SU-DHL-6 (cell line): ENCODE results near the gene CNBD2.

Experiments used
- H2AFZ ChIP-seq: fragments of 200-600 bp; sonication (generic); 2 replicates; pipeline ENCODE4 v1.6.1; 2014; ENCODE audit warnings: low read depth, mild to moderate bottlenecking, moderate library complexity, mixed read lengths, antibody characterized with exemption, low read length; ENCODE audit not compliant: severe bottlenecking
- H3F3A ChIP-seq: fragments of 200-600 bp; shearing (Covaris generic); 2 replicates; pipeline ENCODE4 v1.6.0; 2016; ENCODE audit warnings: antibody characterized with exemption, mild to moderate bottlenecking; ENCODE audit not compliant: insufficient read depth
- H3K27ac ChIP-seq: fragments of 200-600 bp; sonication (generic); 2 replicates; pipeline ENCODE4 v1.5.1; 2016; ENCODE audit warnings: low read depth, mild to moderate bottlenecking, low read length, moderate library complexity, mixed read lengths
- H3K27me3 ChIP-seq: fragments of 200-600 bp; sonication (generic), shearing (Covaris generic); 2 replicates; pipeline ENCODE4 v1.6.0; 2014; ENCODE audit warnings: mild to moderate bottlenecking, low read length
- H3K36me3 ChIP-seq: fragments of 200-600 bp; sonication (generic); 2 replicates; pipeline ENCODE4 v1.6.1; 2014; ENCODE audit warnings: mild to moderate bottlenecking, low read length, mixed read lengths
- H3K4me2 ChIP-seq: fragments of 300-600, 200-600 bp; shearing (Covaris generic), sonication (generic); 2 replicates; pipeline ENCODE4 v1.6.0; 2014; ENCODE audit warnings: low read length, low read depth, mild to moderate bottlenecking; ENCODE audit not compliant: poor library complexity, severe bottlenecking
- H3K4me3 ChIP-seq: fragments of 200-600 bp; sonication (generic); 2 replicates; pipeline ENCODE4 v1.5.1; 2014; ENCODE audit warnings: antibody characterized with exemption, low read length, mild to moderate bottlenecking, mixed read lengths; ENCODE audit not compliant: insufficient read depth, poor library complexity, severe bottlenecking
- H3K79me2 ChIP-seq: fragments of 200-600 bp; sonication (generic); 2 replicates; pipeline ENCODE4 v1.6.1; 2014; ENCODE audit warnings: mild to moderate bottlenecking, low read length, moderate library complexity; ENCODE audit not compliant: insufficient read depth
- H3K9ac ChIP-seq: fragments of 200-600 bp; sonication (generic); 2 replicates; pipeline ENCODE4 v1.7.0; 2014; ENCODE audit warnings: mild to moderate bottlenecking, low read length
- H3K9me2 ChIP-seq: fragments of 200-600 bp; sonication (generic); replicated peaks from 2 replicates; pipeline ENCODE4 v1.6.1; 2014; ENCODE audit warnings: low read length; ENCODE audit not compliant: insufficient read depth
- H3K9me3 ChIP-seq: fragments of 200-600 bp; sonication (generic); 2 replicates; pipeline ENCODE4 v1.6.1; 2014; ENCODE audit warnings: low read length, mixed read lengths; ENCODE audit not compliant: insufficient read depth
- H4K20me1 ChIP-seq: fragments of 200-600 bp; sonication (generic); 2 replicates; pipeline ENCODE4 v1.6.1; 2014; ENCODE audit warnings: low read depth, mild to moderate bottlenecking, antibody characterized with exemption, low read length, moderate library complexity, mixed read lengths
- CTCF ChIP-seq: fragments of 200-600 bp; sonication (generic); IDR thresholded peaks from one replicate; pipeline ENCODE4 v1.5.1; 2017; ENCODE audit warnings: antibody characterized with exemption, mild to moderate bottlenecking, low read length, moderate library complexity; ENCODE audit not compliant: insufficient read depth, poor library complexity, severe bottlenecking
- EZH2phosphoT487 ChIP-seq: fragments of 200-600 bp; sonication (generic), shearing (Covaris generic); conservative IDR thresholded peaks from 2 replicates; pipeline ENCODE4 v1.6.1; 2018; ENCODE audit warnings: mild to moderate bottlenecking, antibody characterized with exemption, low read length, moderate library complexity, mixed read lengths

CNBD2 gene

GRCh38 chr20:35967979-35968640 is at the start of gene CNBD2:
Gene CNBD2, plus strand, starts transcription at chr20:35968590. Its CDS starts 173 bp downstream, at chr20:35968763.
- H4K20me1 ChIP-seq = no peaks in the 10 kb centered on the region
- H3K27ac ChIP-seq = no peak within 1 kb of the TSS
- no peak within 1 kb of the TSS for H3K4me2 ChIP-seq
- H3K36me3 ChIP-seq = no peaks in the 10 kb centered on the region
- H3K9me3 ChIP-seq = no peaks in the 10 kb centered on the region
- no peaks in the 10 kb centered on the region for H3K79me2 ChIP-seq
- no peaks in the 10 kb centered on the region for H3K9me2 ChIP-seq
- H3F3A ChIP-seq = no peaks in the 10 kb centered on the region
- H3K9ac ChIP-seq = no peak within 1 kb of the TSS
- TF ChIP-seq CTCF (no peak), EZH2phosphoT487 (no peak)
- H2AFZ ChIP-seq = no peak within 1 kb of the TSS
- H3K4me3 ChIP-seq = no peak within 1 kb of the TSS
- H3K27me3 ChIP-seq = no peaks in the 10 kb centered on the region

GRCh38 chr20:35920523-35920922 is 47.9 kb upstream of the CNBD2 start:
- H3K9ac ChIP-seq = no peak overlapping the region
- H3K9me3 ChIP-seq = no peaks in the 10 kb centered on the region
- peaks cover 16% of the 10 kb centered on the region; the same call in 1 of the 2 replicates for H3K36me3 ChIP-seq
- no peak overlapping the region for H3K4me2 ChIP-seq
- TF ChIP-seq CTCF (no peak), EZH2phosphoT487 (no peak)
- peaks cover 3% of the 10 kb centered on the region; the same call in 1 of the 2 replicates for H3F3A ChIP-seq
- no peaks in the 10 kb centered on the region for H3K79me2 ChIP-seq
- no peak overlapping the region for H3K4me3 ChIP-seq
- H3K27ac ChIP-seq = no peak overlapping the region
- no peaks in the 10 kb centered on the region for H4K20me1 ChIP-seq
- H3K9me2 ChIP-seq = no peaks in the 10 kb centered on the region
- no peaks in the 10 kb centered on the region for H3K27me3 ChIP-seq
- no peak overlapping the region for H2AFZ ChIP-seq

GRCh38 chr20:35929301-35929700 is 39.1 kb upstream of the CNBD2 start:
- H3K79me2 ChIP-seq = no peaks in the 10 kb centered on the region
- no peak for TF ChIP-seq CTCF
- H3K27ac ChIP-seq = no peak overlapping the region
- H3F3A ChIP-seq = no peaks in the 10 kb centered on the region
- H3K9me2 ChIP-seq = no peaks in the 10 kb centered on the region
- no peaks in the 10 kb centered on the region for H4K20me1 ChIP-seq
- H3K4me2 ChIP-seq = no peak overlapping the region
- no peaks in the 10 kb centered on the region for H3K9me3 ChIP-seq
- H3K4me3 ChIP-seq = no peak overlapping the region
- no peak overlapping the region for H2AFZ ChIP-seq
- H3K9ac ChIP-seq = no peak overlapping the region
- H3K27me3 ChIP-seq = no peaks in the 10 kb centered on the region
- H3K36me3 ChIP-seq = no peaks in the 10 kb centered on the region
